K562 (cell line): ENCODE data around the gene AZU1. TPM values are rescaled to one million over a fixed set of nuclear protein-coding genes. Genes with fewer than 3 reads are reported as not detected.

Experiments
- CBX5 ChIP-seq: IDR thresholded peaks from 2 replicates; pipeline ENCODE4 v1.6.1; 2014; ENCODE audit warnings: low read depth, borderline replicate concordance
- FOXK2 ChIP-seq, 2 experiments: fragments of 450-650 bp; IDR thresholded peaks in 1 of 2; conservative IDR thresholded peaks in 1 of 2; 2 replicates each; pipeline ENCODE4 v1.6.1; 2016; ENCODE audit warnings: low read depth in 2 of 2, mild to moderate bottlenecking in 1 of 2
- FUS ChIP-seq: fragments of 200-400 bp; formaldehyde crosslinking; optimal IDR thresholded peaks from 2 replicates; pipeline ENCODE3; 2017; ENCODE audit warnings: low read depth, low read length
- NR2F6 ChIP-seq: fragments of 450-650 bp; formaldehyde crosslinking; IDR thresholded peaks from 2 replicates; pipeline ENCODE4 v1.4.0; 2020; ENCODE audit warnings: mild to moderate bottlenecking
- NR4A1 ChIP-seq, 2 experiments: fragments of 250-450 bp in 1 of 2; fragments of 450-650 bp in 1 of 2; sonication (Bioruptor Pico) in 1 of 2; IDR thresholded peaks; 2 replicates each; pipeline versions ENCODE4 v1.4.0 to v1.6.1; 2016 to 2020; ENCODE audit warnings: mild to moderate bottlenecking in 2 of 2, missing compliant biosample characterization in 1 of 2, missing genetic modification characterization in 1 of 2, moderate library complexity in 1 of 2
- PCBP2 ChIP-seq: fragments of 200-400 bp; formaldehyde crosslinking; IDR thresholded peaks from 2 replicates; pipeline ENCODE4 v1.6.1; 2018; ENCODE audit warnings: low read length, low read depth, mild to moderate bottlenecking, moderate library complexity; ENCODE audit not compliant: poor library complexity, severe bottlenecking
- POLR2A ChIP-seq: fragments of 450-650 bp; conservative IDR thresholded peaks from 2 replicates; pipeline ENCODE4 v1.6.1; 2016
- PRPF4 ChIP-seq: fragments of 200-400 bp; formaldehyde crosslinking; IDR thresholded peaks from one replicate; pipeline ENCODE4 v1.6.1; 2017; ENCODE audit warnings: low read length, low read depth, mild to moderate bottlenecking; ENCODE audit not compliant: insufficient read depth, poor library complexity, severe bottlenecking
- PTTG1 ChIP-seq: fragments of 450-650 bp; IDR thresholded peaks from 2 replicates; pipeline ENCODE4 v1.6.1; 2016; ENCODE audit warnings: low read depth, mild to moderate bottlenecking, missing genetic modification characterization, missing compliant biosample characterization
- RBFOX2 ChIP-seq: fragments of 200-400 bp; formaldehyde crosslinking; IDR thresholded peaks from 2 replicates; pipeline ENCODE4 v1.6.1; 2017; ENCODE audit warnings: low read depth, mild to moderate bottlenecking, low read length, moderate library complexity
- SIX5 ChIP-seq, 2 experiments: IDR thresholded peaks; 2 replicates each; pipeline ENCODE4 v1.6.1; 2011; ENCODE audit warnings: low read length in 2 of 2, borderline replicate concordance in 1 of 2, low read depth in 1 of 2, mild to moderate bottlenecking in 1 of 2, moderate library complexity in 1 of 2; ENCODE audit not compliant: insufficient read depth in 1 of 2
- SMARCA4 ChIP-seq: fragments of 450-650 bp; IDR thresholded peaks from 2 replicates; pipeline ENCODE4 v1.6.1; 2016
- SRSF7 ChIP-seq: fragments of 200-400 bp; formaldehyde crosslinking; optimal IDR thresholded peaks from 2 replicates; pipeline ENCODE3; 2017; ENCODE audit warnings: mild to moderate bottlenecking, low read depth, low read length
- TBP ChIP-seq: optimal IDR thresholded peaks from 2 replicates; pipeline ENCODE3; 2011; ENCODE audit warnings: low read depth, low read length, improper control_type of control experiment
- TCF3 ChIP-seq: sonication (generic); formaldehyde crosslinking; IDR thresholded peaks from 2 replicates; pipeline ENCODE4 v1.4.0; 2020; ENCODE audit warnings: mild to moderate bottlenecking, missing genetic modification reagents
- YBX1 ChIP-seq: fragments of 450-650 bp; IDR thresholded peaks from 2 replicates; pipeline ENCODE4 v1.7.1; 2016; ENCODE audit warnings: mild to moderate bottlenecking
- ZEB2 ChIP-seq: fragments of 450-650 bp; IDR thresholded peaks from 2 replicates; pipeline ENCODE4 v1.6.1; 2016
- ZFP1 ChIP-seq: fragments of 450-650 bp; formaldehyde crosslinking; IDR thresholded peaks from 2 replicates; pipeline ENCODE4 v1.4.0; 2020; ENCODE audit warnings: mild to moderate bottlenecking, mixed read lengths
- polyA plus RNA-seq, 8 experiments: library from polyadenylated mRNA; depleted of rRNA in 4 of 8; stranded (reverse) in 5 of 8; unstranded in 3 of 8; fragments of >200 nt; fragmentation: Nextera tagmentation in 2 of 8; fragmentation: Illumina TruSeq in 1 of 8; extraction: Ambion mirVana in 2 of 8; extraction: Trizol in 1 of 8; gene quantifications; 2 replicates each; pipeline versions ENCODE4 v1.2.1 to v1.2.3, GENCODE V29; 2011 to 2014; ENCODE audit warnings: inconsistent platforms in 1 of 8, missing spikeins in 1 of 8
- total RNA-seq, 7 experiments: library from RNA; depleted of rRNA in 6 of 7; stranded (reverse); fragments of >200 nt in 6 of 7; fragmentation: Illumina TruSeq in 2 of 7; extraction: Trizol in 2 of 7; gene quantifications; 2 replicates each; pipeline versions ENCODE4 v1.2.1 to v1.2.3, GENCODE V29; 2011 to 2021; ENCODE audit warnings: low replicate concordance in 1 of 7
- TF ChIP-seq, protein P1 (sequence below): IDR thresholded peaks from 2 replicates; pipeline ENCODE4 v1.6.1; 2016; ENCODE audit warnings: missing genetic modification characterization, missing compliant biosample characterization
- TF ChIP-seq, protein P2 (sequence below): fragments of 450-650 bp; formaldehyde crosslinking; IDR thresholded peaks from 2 replicates; pipeline ENCODE4 v1.4.0; 2022; ENCODE audit warnings: missing genetic modification characterization

AZU1 gene
- total and polyA plus RNA-seq, 9 of the 15 experiments (the other 6 are each of a cell fraction or from before 2014, with no cell fraction given), result 0.29 to 1.9 (median 0.59) TPM; not detected in 3

DNA sequence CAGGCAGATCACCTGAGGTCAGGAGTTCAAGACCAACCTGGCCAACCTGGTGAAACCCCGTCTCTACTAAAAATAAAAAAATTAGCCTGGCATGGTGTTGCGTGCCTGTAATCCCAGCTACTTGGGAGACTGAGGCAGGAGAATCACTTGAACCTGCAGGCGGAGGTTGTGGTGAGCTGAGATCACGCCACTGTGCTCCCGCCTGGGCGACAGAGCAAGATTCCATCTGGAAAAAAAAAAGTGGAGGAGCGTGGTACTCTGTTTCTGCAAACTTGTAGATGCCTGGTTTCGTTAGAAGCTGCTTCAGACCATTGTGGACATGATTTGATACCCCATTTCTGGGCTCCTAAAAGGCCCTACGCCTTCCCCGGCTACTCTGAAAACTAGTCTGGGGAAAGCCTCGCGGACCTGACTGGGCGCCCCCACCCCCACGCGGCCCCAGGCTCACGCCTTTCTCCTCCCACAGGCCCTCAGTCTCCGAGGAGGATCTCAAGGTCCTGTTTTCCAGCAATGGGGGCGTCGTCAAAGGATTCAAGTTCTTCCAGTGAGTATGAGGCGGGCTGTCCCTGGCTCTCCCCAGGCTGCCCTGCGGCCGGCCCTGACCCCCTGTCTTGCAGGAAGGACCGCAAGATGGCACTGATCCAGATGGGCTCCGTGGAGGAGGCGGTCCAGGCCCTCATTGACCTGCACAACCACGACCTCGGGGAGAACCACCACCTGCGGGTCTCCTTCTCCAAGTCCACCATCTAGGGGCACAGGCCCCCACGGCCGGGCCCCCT, 17.4 kb upstream of the AZU1 start (continued):
- TF ChIP-seq TCF3 (CRISPR knock-in tag), result no peak
- TF ChIP-seq RBFOX2, result peak; percentile 56
- no peak for TF ChIP-seq ZEB2
- no peak for TF ChIP-seq ZFP1 (CRISPR knock-in tag)
- no peak for TF ChIP-seq NR4A1 (CRISPR knock-in tag; IDR thresholded peaks at IDR 0.05)
- TF ChIP-seq NR4A1 (tag; IDR thresholded peaks at IDR 0.05), result no peak
- TF ChIP-seq PTTG1 (tag), result no peak
- no peak for TF ChIP-seq PRPF4
- no peak for TF ChIP-seq FOXK2 (conservative IDR thresholded peaks at IDR 0.05 in 1 of 2, IDR thresholded peaks at IDR 0.05 in 1 of 2; ENCODE audit: low read depth in 2 of 2)
- peak; percentile 64; the same call in 1 of the 2 replicates for TF ChIP-seq POLR2A
- no peak for TF ChIP-seq YBX1
- no peak for TF ChIP-seq TBP
- TF ChIP-seq CBX5, result no peak
- TF ChIP-seq FUS, result no peak
- TF ChIP-seq SRSF7, result no peak
- TF ChIP-seq SMARCA4, result no peak
- TF ChIP-seq PCBP2, result no peak
- TF ChIP-seq, protein P1, sequence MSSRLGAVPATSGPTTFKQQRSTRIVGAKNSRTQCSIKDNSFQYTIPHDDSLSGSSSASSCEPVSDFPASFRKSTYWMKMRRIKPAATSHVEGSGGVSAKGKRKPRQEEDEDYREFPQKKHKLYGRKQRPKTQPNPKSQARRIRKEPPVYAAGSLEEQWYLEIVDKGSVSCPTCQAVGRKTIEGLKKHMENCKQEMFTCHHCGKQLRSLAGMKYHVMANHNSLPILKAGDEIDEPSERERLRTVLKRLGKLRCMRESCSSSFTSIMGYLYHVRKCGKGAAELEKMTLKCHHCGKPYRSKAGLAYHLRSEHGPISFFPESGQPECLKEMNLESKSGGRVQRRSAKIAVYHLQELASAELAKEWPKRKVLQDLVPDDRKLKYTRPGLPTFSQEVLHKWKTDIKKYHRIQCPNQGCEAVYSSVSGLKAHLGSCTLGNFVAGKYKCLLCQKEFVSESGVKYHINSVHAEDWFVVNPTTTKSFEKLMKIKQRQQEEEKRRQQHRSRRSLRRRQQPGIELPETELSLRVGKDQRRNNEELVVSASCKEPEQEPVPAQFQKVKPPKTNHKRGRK (tag), result no peak
- no peak for TF ChIP-seq NR2F6
- no peak for TF ChIP-seq SIX5 (IDR thresholded peaks at IDR 0.05; ENCODE audit: borderline replicate concordance in 1 of 2, insufficient read depth in 1 of 2, low read depth in 1 of 2, low read length in 2 of 2)
- TF ChIP-seq, protein P2, sequence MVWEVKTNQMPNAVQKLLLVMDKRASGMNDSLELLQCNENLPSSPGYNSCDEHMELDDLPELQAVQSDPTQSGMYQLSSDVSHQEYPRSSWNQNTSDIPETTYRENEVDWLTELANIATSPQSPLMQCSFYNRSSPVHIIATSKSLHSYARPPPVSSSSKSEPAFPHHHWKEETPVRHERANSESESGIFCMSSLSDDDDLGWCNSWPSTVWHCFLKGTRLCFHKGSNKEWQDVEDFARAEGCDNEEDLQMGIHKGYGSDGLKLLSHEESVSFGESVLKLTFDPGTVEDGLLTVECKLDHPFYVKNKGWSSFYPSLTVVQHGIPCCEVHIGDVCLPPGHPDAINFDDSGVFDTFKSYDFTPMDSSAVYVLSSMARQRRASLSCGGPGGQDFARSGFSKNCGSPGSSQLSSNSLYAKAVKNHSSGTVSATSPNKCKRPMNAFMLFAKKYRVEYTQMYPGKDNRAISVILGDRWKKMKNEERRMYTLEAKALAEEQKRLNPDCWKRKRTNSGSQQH (CRISPR knock-in tag), result no peak
- TF ChIP-seq, all 486 proteins: peak for 9
